Nasal cavity respiratory epithelium epithelial cell of viscerocranial mucosa (primary cell): Measurements from ENCODE around the gene TMX1. TPM values are rescaled to one million over a fixed set of nuclear protein-coding genes. Genes with fewer than 3 reads are reported as not detected.

Experiments used
- total RNA-seq: library from RNA; depleted of rRNA; stranded (reverse); fragments of >200 nt; gene quantifications from 2 replicates; pipeline ENCODE4 v1.2.3, GENCODE V29; 2014

TMX1 gene, protein sequence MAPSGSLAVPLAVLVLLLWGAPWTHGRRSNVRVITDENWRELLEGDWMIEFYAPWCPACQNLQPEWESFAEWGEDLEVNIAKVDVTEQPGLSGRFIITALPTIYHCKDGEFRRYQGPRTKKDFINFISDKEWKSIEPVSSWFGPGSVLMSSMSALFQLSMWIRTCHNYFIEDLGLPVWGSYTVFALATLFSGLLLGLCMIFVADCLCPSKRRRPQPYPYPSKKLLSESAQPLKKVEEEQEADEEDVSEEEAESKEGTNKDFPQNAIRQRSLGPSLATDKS
- total RNA-seq = 45.8 and 48.5 TPM in 2 replicates

DNA sequence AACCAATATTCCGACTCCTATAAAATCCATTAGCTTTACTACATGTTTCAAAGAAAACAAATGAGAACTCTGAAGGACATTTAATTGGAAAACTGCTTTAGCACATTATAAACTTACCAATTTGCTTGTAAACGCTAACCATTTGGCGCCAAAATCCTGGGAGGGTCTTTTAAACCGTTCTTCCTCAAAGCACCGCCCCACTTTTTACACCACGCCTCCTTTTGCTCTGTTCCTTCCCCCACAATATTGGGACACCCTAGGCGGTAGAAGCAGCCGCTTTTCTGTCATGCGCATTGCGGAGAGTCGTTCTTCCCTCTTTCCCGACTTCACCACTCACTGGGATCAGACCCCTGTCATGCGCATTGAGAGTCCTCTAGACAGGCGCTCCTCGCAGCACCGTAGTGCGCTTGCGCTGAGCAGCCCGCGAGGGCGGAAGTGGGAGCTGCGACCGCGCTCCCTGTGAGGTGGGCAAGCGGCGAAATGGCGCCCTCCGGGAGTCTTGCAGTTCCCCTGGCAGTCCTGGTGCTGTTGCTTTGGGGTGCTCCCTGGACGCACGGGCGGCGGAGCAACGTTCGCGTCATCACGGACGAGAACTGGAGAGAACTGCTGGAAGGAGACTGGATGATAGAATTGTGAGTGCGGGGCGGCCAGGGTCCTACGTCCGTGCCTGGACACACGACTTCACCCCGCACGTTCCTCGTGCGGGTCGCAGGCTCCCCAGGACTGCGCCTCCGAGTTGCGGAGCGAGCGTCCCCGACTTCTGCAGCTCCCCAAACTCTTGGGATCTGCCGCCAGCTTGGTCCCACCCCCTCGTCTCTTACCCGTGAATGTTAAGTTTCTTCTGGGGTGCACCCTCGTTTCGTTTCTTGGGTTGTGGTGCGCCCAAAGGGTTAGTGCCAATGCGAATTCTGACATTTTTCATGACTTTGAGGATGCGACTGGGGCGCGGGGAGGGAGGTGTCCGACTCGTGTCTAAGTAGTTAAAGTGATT lies at the start of gene TMX1:
TMX1 (plus strand) TSS at position 435 of the 991 bp plus-strand sequence; CDS start at position 481, 46 bp downstream.

Other genes starting within 250 kb of the TMX1 start
- under 0.01 and 0.64 TPM in 2 replicates for gene TRIM9, start 145.1 kb upstream of the TMX1 start, total RNA-seq